ENCODE data around the gene RBM11.
A peak's percentile ranks its signal among the peaks of the same experiment; 100 is the strongest.

The RBM11 gene

GRCh38 chr21:14243874-14244273 lies 27.9 kb downstream of the RBM11 start:
- no peak for DNase-seq

GRCh38 chr21:14244911-14245310 lies 29.0 kb downstream of the RBM11 start:
- Histone ChIP-seq H3K36me3 (no peaks in the 10 kb centered on the region), H3K4me1 (no peaks in the 10 kb centered on the region), H3K9me3 (no peaks in the 10 kb centered on the region), H3K4me3 (ENCODE audit: low read depth, low read length) (no peak overlapping the region), H3K27me3 (no peaks in the 10 kb centered on the region)
- DNase-seq, result no peak
- TF ChIP-seq CTCF (IDR thresholded peaks at IDR 0.05; ENCODE audit: low read depth, low read length), result no peak

More at GRCh38 chr21:14243874-14244273, 27.9 kb downstream of the RBM11 start:
- TF ChIP-seq CTCF (IDR thresholded peaks at IDR 0.05; ENCODE audit: low read depth, low read length), result no peak
- Histone ChIP-seq H3K4me3 (ENCODE audit: low read depth, low read length) (no peak overlapping the region), H3K4me1 (no peaks in the 10 kb centered on the region), H3K9me3 (no peaks in the 10 kb centered on the region), H3K27me3 (no peaks in the 10 kb centered on the region), H3K36me3 (no peaks in the 10 kb centered on the region)

GRCh38 chr21:14245711-14246110 lies 29.8 kb downstream of the RBM11 start:
- Histone ChIP-seq H3K4me3 (ENCODE audit: low read depth, low read length) (no peak overlapping the region), H3K27me3 (no peaks in the 10 kb centered on the region), H3K9me3 (no peaks in the 10 kb centered on the region), H3K36me3 (no peaks in the 10 kb centered on the region), H3K4me1 (no peaks in the 10 kb centered on the region)
- DNase-seq, result no peak
- TF ChIP-seq CTCF (IDR thresholded peaks at IDR 0.05; ENCODE audit: low read depth, low read length), result no peak

- no peaks in the 10 kb centered on the region for H3K27me3 ChIP-seq
- no peaks in the 10 kb centered on the region for H3K9me3 ChIP-seq
- TF ChIP-seq CTCF (IDR thresholded peaks at IDR 0.05; ENCODE audit: low read depth, low read length), result no peak
- no peaks in the 10 kb centered on the region for H3K4me1 ChIP-seq
- H3K4me3 ChIP-seq (ENCODE audit: low read depth, low read length), result no peak overlapping the region
- H3K36me3 ChIP-seq, result no peaks in the 10 kb centered on the region
- no peak for DNase-seq
Observed at GRCh38 chr21:14251336-14251735, 35.4 kb downstream of the RBM11 start.

- Histone ChIP-seq H3K4me3 (ENCODE audit: low read depth, low read length) (no peak overlapping the region), H3K4me1 (no peaks in the 10 kb centered on the region), H3K9me3 (no peaks in the 10 kb centered on the region), H3K27me3 (no peaks in the 10 kb centered on the region), H3K36me3 (no peaks in the 10 kb centered on the region)
- TF ChIP-seq CTCF (IDR thresholded peaks at IDR 0.05; ENCODE audit: low read depth, low read length), result peak; percentile 65
- DNase-seq, result no peak
Observed at GRCh38 chr21:14259747-14260146, 43.8 kb downstream of the RBM11 start.

GRCh38 chr21:14260174-14260764 lies 44.3 kb downstream of the RBM11 start:
- H3K27me3 ChIP-seq, result no peaks in the 10 kb centered on the region
- H3K36me3 ChIP-seq, result no peaks in the 10 kb centered on the region
- H3K4me1 ChIP-seq, result no peaks in the 10 kb centered on the region
- no peak for TF ChIP-seq CTCF (IDR thresholded peaks at IDR 0.05; ENCODE audit: low read depth, low read length)
- DNase-seq, result no peak
- H3K9me3 ChIP-seq, result no peaks in the 10 kb centered on the region
- H3K4me3 ChIP-seq (ENCODE audit: low read depth, low read length), result no peak overlapping the region
